Gastroesophageal sphincter (tissue), 4 donors: ENCODE data around the gene DNAH9. TPM values are rescaled to one million over a fixed set of nuclear protein-coding genes. Genes with fewer than 3 reads are reported as not detected.

ENCODE experiments used
- ATAC-seq: fragments of 150-250 bp; one replicate; pipeline ENCODE4 v1.9.1; 2016; ENCODE audit warnings: mild to moderate bottlenecking, moderate library complexity
- H3K27ac ChIP-seq, 4 donors: fragments of 200-600 bp; sonication (generic) in 3 of 4; 1 replicate in 3 of 4; 2 replicates in 1 of 4; pipeline ENCODE4 v1.5.1; 2016 to 2019
- H3K27me3 ChIP-seq: fragments of 200-600 bp; sonication (generic); one replicate; pipeline ENCODE4 v1.5.1; 2019
- H3K36me3 ChIP-seq, 2 donors: fragments of 200-600 bp; sonication (generic); one replicate each; pipeline ENCODE4 v1.5.1; 2019; ENCODE audit warnings: control low read depth in 1 of 2
- H3K4me1 ChIP-seq, 3 donors: fragments of 200-600 bp; sonication (generic); 1 replicate in 2 of 3; 2 replicates in 1 of 3; pipeline ENCODE4 v1.5.1; 2016 to 2019; ENCODE audit warnings: control low read depth in 2 of 3
- H3K4me3 ChIP-seq, 2 donors: fragments of 200-600 bp; sonication (generic); one replicate each; pipeline ENCODE4 v1.5.1; 2019; ENCODE audit warnings: mild to moderate bottlenecking in 1 of 2, moderate library complexity in 1 of 2
- H3K9me3 ChIP-seq, 3 donors: fragments of 200-600 bp; sonication (generic); one replicate each; pipeline ENCODE4 v1.5.1; 2017 to 2019; ENCODE audit warnings: control low read depth in 2 of 3
- CTCF ChIP-seq, 4 experiments: fragments of 200-600 bp in 2 of 4; fragments of 450-650 bp in 2 of 4; sonication (generic) in 1 of 4; IDR thresholded peaks; one replicate each; pipeline ENCODE4 v1.5.1; 2017 to 2019; ENCODE audit warnings: antibody characterized with exemption in 4 of 4, mild to moderate bottlenecking in 2 of 4, moderate library complexity in 2 of 4
- EP300 ChIP-seq: sonication (generic); formaldehyde crosslinking; IDR thresholded peaks from one replicate; pipeline ENCODE4 v1.6.1; 2017; ENCODE audit warnings: antibody characterized with exemption, mild to moderate bottlenecking
- POLR2A ChIP-seq, 2 donors: fragments of 450-650 bp; IDR thresholded peaks; one replicate each; pipeline ENCODE4 v1.6.1; 2017; ENCODE audit warnings: antibody characterized with exemption in 2 of 2, mild to moderate bottlenecking in 2 of 2, moderate library complexity in 1 of 2
- POLR2AphosphoS5 ChIP-seq: sonication (generic); formaldehyde crosslinking; IDR thresholded peaks from one replicate; pipeline ENCODE4 v1.6.1; 2017; ENCODE audit warnings: antibody characterized with exemption
- WGBS, 2 donors: methylation state at CpG; one replicate each; pipeline ENCODE4 v1.1.5; 2018; ENCODE audit warnings: low coverage in 1 of 2; 5-methylcytosine and 5-hydroxymethylcytosine counted together
- total RNA-seq, 4 donors: library from RNA; depleted of rRNA; stranded (reverse); fragments of >200 nt; gene quantifications; one replicate each; pipeline ENCODE4 v1.1.0, GENCODE V29; 2016

DNAH9 gene
- total RNA-seq, 4 donors from 2014 or later, result 0.12 to 0.15 (median 0.13) TPM; not detected in 1

DNA sequence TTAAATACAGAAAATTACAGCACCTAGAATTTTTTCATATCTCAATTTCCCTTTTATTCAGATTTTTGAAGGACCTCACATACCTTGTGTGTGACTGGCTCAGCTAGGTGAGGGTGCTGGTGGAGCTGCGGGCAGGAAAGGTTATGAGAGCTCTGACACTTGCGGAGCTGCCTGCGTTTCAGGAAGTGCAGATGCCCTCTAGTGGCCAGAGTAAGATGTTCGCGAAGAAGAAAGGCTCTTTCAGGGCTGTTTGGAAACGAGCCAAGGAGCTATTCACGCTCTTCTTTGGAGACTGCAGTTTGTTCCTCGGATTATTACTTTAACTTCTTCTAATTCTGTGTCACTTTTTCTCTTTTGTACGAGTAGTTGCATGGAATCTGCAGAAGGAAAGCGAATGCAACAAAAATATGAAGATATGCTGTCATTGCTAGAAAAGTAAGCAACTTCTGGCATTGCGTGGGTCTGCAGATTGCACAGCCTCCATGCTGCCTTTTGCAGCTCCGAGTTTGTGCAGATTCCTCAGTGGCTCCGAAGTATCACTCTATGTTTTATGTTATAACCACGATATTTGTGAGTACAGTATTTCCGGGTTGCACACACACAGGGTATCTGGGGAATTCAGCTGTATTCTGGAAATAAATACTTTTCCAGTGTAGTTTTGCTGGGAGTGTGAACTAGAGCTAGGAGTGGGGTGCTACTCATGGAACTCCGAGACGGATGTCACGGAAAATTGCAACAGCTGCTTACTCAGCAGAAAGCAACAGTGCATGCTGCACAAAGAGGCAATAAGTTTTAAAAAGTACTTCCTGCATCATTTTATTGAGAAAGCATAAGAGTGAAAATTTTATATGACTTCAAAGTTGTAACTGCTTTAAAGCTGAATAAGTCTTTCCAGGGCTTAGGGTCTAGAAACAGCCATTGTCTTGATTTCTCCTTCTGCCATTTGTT lies 46.3 kb downstream of the DNAH9 start:
- 3 to 33% methylated on average over 9 to 18 of the region's 18 CpGs for WGBS, 2 donors
- ATAC-seq, result peak; percentile 40

GRCh38 chr17:11645426-11645825 lies 47.2 kb downstream of the DNAH9 start:
- Histone ChIP-seq H3K36me3 (no peaks in the 10 kb centered on the region), H3K27me3 (peaks cover 6% of the 10 kb centered on the region), H3K4me1 (peaks cover 0 to 5% (median 0%) of the 10 kb centered on the region in 3 donors), H3K27ac (no peak overlapping the region), H3K9me3 (no peaks in the 10 kb centered on the region), H3K4me3 (no peak overlapping the region)
- WGBS, 2 donors, result 92 to 100% methylated on average over 1 to 2 of the region's 2 CpGs
- no peak for ATAC-seq
- no peak for TF ChIP-seq POLR2A (IDR thresholded peaks at IDR 0.05)
- no peak for TF ChIP-seq POLR2AphosphoS5
- TF ChIP-seq CTCF (IDR thresholded peaks at IDR 0.05), result no peak

More for the DNA sequence above, 46.3 kb downstream of the DNAH9 start:
- Histone ChIP-seq H3K27ac (no peak overlapping the region), H3K4me1 (peaks cover 0 to 5% (median 0%) of the 10 kb centered on the region in 3 donors), H3K27me3 (peaks cover 6% of the 10 kb centered on the region), H3K4me3 (no peak overlapping the region), H3K9me3 (no peaks in the 10 kb centered on the region), H3K36me3 (no peaks in the 10 kb centered on the region)
- TF ChIP-seq CTCF (IDR thresholded peaks at IDR 0.05) (peak; percentile 64 to 81 (median 71)), POLR2A (IDR thresholded peaks at IDR 0.05) (no peak)

DNA sequence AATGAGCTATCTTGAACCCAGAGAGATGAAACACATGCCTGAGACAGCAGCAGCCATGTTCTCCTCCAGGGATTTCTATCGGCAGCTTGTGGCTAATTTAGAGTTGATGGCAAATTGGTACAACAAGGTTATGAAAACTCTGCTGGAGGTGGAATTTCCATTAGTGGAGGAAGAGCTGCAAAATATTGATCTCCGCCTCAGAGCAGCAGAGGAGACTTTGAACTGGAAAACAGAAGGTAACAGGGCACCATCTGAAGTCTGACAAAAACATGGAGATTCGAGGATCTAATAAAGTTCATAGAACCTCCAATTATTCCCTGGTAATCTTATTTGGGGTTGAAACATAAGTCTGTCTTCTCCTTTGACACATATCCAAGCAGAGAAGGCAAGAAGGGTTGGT lies 52.8 kb downstream of the DNAH9 start:
- H3K4me3 ChIP-seq, result no peak overlapping the region
- ATAC-seq, result no peak
- H3K4me1 ChIP-seq, result no peaks in the 10 kb centered on the region
- no peaks in the 10 kb centered on the region for H3K27me3 ChIP-seq
- no peaks in the 10 kb centered on the region for H3K9me3 ChIP-seq
- WGBS, 2 donors, result 79 to 83% methylated on average over 2 to 3 of the region's 3 CpGs
- TF ChIP-seq POLR2A (IDR thresholded peaks at IDR 0.05) (no peak), EP300 (no peak), CTCF (IDR thresholded peaks at IDR 0.05) (no peak), POLR2AphosphoS5 (no peak)
- H3K27ac ChIP-seq, result no peak overlapping the region
- no peaks in the 10 kb centered on the region for H3K36me3 ChIP-seq

DNA sequence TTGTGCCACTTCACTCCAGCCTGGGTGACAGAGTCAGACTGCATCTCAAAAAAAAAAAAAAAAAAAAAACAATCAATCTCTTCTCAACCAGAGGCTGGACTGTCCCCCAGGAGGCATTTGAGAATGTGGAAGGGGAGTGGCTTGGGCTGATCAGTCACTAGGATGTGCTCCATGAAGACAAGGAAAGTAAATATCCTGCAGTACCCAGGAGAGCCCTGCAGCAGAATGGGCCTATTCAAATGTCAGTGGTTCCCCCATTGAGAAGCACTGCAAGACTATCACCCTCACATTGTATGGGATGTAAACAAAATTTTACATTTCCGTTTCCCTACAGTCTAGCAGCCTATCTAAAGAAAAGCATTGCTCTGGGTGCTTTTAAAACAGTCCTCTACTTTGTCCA lies 70.3 kb downstream of the DNAH9 start:
- no peak for TF ChIP-seq CTCF (IDR thresholded peaks at IDR 0.05)
- ATAC-seq, result no peak
- no peaks in the 10 kb centered on the region for H3K9me3 ChIP-seq
- H3K4me1 ChIP-seq, result no peaks in the 10 kb centered on the region
- H3K27ac ChIP-seq, result no peak overlapping the region
- no peak overlapping the region for H3K4me3 ChIP-seq
- 0 to 8% methylated on average over 1 of the region's 1 CpG for WGBS, 2 donors
- H3K27me3 ChIP-seq, result no peaks in the 10 kb centered on the region
- no peaks in the 10 kb centered on the region for H3K36me3 ChIP-seq

DNA sequence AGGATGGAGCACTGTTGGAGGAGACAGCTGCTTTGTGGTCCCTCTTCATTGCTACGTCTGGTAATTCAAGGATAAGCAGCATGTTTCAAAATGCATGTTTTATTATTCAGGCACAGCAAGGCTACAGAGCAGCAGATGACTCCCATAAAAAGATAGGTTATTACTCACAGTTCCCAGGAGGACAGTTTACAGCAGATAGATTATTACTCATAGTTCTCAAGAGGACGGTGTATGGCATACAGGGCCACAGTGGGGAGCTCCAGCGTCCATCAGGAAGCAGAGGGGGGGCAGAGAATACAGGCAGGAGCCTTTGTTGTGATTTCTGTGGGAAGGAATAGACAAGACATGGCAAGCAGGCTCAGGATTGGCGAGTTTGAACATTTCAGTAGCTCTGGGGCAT lies 72.9 kb downstream of the DNAH9 start:
- no peaks in the 10 kb centered on the region for H3K9me3 ChIP-seq

More for the DNA sequence above, 72.9 kb downstream of the DNAH9 start:
- 18 to 45% methylated on average over 2 to 4 of the region's 4 CpGs for WGBS, 2 donors
- Histone ChIP-seq H3K27ac (no peak overlapping the region), H3K27me3 (no peaks in the 10 kb centered on the region), H3K4me1 (no peaks in the 10 kb centered on the region), H3K36me3 (no peaks in the 10 kb centered on the region), H3K4me3 (no peak overlapping the region)
- ATAC-seq, result no peak
- no peak for TF ChIP-seq POLR2A (IDR thresholded peaks at IDR 0.05)
- no peak for TF ChIP-seq CTCF (IDR thresholded peaks at IDR 0.05)
- TF ChIP-seq POLR2AphosphoS5, result no peak
- TF ChIP-seq EP300, result no peak
